GM12865 (cell line): ENCODE data around the gene SHANK3.

ENCODE experiments used
- DNase-seq: peaks from one replicate; pipeline ENCODE4 v3.0.0; 2010; ENCODE audit warnings: low read depth
- H3K4me3 ChIP-seq: 2 replicates; pipeline ENCODE4 v1.5.1; 2011; ENCODE audit warnings: mild to moderate bottlenecking, low read depth, low read length, control low read depth
- CTCF ChIP-seq: IDR thresholded peaks from 2 replicates; pipeline ENCODE4 v1.5.1; 2011; ENCODE audit warnings: low read length, control low read depth, low read depth, inconsistent platforms; ENCODE audit not compliant: insufficient read depth; ENCODE audit errors: missing control alignments

The SHANK3 gene

DNA sequence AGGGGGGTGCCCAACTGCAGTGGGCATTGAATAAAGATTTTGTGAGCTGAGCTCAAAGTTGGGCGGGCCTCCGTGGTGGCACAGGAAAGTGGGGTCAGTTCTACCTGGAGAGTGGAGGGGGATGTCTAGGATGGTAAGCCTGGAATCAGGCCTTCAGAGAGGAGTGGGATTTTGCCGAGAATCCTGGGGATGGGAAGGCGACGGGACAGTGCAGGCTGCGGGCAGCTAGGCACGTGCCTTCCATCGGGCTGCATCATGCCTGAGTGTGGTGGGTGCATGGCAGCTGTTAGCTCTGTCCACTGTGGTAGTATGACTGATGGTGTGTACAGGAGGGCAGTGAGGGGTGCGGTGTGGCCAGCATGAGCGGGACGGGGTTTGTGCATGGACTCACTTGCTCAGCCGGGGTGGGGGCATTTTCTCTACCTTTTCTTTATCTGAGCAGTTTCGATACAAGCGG lies 3.6 kb downstream of the SHANK3 start:
- no peak for DNase-seq
- no peak for TF ChIP-seq CTCF
- no peak overlapping the region for H3K4me3 ChIP-seq

- no peak for DNase-seq
- no peak for TF ChIP-seq CTCF
- no peak overlapping the region for H3K4me3 ChIP-seq
Measured at GRCh38 chr22:50676661-50677492, 4.3 kb downstream of the SHANK3 start.

- DNase-seq, result no peak
- no peak for TF ChIP-seq CTCF
- no peak overlapping the region for H3K4me3 ChIP-seq
Measured at GRCh38 chr22:50677493-50678217, 5.0 kb downstream of the SHANK3 start.

- no peak overlapping the region for H3K4me3 ChIP-seq
- no peak for TF ChIP-seq CTCF
- no peak for DNase-seq
Measured at GRCh38 chr22:50678218-50678650, 5.6 kb downstream of the SHANK3 start.

DNA sequence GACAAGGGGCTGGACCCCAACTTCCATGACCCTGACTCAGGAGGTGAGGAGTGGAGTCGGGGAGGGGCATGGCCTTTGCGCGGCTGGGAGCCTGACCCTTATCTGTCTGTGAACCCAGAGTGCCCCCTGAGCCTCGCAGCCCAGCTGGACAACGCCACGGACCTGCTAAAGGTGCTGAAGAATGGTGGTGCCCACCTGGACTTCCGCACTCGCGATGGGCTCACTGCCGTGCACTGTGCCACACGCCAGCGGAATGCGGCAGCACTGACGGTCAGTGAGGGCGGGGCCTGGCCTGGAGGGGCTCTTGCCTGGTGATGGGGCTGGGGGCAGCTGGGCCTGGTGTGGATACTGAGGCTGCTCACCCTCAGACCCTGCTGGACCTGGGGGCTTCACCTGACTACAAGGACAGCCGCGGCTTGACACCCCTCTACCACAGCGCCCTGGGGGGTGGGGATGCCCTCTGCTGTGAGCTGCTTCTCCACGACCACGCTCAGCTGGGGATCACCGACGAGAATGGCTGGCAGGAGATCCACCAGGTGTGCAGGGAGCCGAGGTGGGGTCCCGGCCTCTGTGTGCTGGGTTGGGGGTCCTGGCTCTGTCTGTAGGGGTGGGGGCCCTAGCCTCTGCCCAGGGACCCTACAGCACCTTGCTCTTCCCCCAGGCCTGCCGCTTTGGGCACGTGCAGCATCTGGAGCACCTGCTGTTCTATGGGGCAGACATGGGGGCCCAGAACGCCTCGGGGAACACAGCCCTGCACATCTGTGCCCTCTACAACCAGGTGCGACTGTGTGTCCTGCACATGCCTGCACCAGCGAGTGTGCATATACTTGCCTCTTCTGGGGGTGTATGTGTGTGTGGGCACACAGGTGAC lies 6.3 kb downstream of the SHANK3 start:
- no peak for DNase-seq
- H3K4me3 ChIP-seq, result no peak overlapping the region
- TF ChIP-seq CTCF, result no peak

DNA sequence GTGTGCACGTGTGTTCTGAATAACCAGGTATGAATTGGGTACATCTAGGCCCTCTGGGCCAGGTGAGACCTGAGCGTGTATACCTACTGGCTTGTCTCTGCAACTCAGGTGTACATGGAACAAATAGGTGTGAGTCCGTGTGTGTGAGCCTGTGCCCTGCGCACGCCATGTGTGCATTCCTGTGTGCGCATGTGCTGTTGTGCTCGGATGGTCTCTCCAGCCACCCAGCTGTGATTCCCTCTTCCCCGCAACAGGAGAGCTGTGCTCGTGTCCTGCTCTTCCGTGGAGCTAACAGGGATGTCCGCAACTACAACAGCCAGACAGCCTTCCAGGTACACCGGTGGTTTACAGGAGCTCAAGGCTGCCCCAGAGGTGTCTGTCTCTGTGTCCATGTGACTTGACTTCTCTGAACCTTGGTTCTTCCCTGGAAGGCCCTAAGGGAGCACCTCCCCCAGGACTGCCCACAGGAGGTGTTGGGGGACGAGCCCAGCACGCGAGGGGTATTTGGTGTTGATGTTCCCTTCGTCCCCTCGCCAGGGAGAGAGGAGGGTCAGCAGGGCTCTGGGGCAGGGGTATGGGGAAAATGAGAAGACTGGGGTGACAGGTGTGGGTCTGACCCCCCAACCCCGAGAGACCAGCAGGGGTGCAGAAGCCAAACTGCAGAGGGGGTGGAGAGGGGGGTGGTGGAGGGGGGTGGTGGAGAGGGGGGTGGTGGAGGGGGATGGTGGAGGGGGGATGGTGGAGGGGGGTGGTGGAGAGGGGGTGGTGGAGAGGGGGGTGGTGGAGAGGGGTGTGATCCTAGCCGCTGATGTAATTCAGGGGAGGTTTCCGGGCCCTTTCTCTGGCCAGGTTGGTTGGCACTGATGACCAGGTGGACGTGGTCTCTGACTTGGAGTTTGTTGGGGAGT lies 10.7 kb downstream of the SHANK3 start:
- no peak for TF ChIP-seq CTCF
- DNase-seq, result no peak
- H3K4me3 ChIP-seq, result no peak overlapping the region
